Measurements from ENCODE around the gene LMNB1.
A peak's percentile ranks its signal among the peaks of the same experiment; 100 is the strongest.

DNA sequence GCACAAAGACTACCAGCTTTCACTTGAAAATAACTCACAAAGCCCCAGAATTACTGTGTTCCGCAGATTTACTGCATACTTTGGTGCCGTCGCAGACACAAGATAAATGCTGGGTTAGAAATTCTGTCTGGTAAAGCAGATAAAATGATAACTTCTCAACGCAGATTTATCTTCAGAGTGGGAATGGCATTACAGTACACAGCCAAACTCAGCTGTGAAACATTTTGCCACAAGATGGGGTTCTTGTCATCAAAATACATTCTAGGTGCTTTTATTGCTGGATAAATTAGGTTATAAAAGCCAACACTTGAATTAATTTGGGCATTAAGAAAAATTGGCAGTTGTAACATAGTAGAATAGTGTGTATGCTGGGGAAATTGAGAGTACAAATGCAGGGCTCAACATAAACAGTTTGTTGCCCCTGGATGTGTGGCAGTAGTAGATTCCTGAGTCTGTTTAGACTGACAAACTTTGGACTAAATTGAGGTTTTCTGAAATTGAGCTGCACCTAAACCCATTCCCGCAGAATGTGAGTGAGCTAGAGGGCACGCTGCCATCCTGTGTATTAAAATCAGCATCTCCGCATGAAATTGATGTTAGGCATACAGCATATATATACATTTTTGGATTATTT is 61.1 kb downstream of the LMNB1 start:
- TF ChIP-seq, protein P1, sequence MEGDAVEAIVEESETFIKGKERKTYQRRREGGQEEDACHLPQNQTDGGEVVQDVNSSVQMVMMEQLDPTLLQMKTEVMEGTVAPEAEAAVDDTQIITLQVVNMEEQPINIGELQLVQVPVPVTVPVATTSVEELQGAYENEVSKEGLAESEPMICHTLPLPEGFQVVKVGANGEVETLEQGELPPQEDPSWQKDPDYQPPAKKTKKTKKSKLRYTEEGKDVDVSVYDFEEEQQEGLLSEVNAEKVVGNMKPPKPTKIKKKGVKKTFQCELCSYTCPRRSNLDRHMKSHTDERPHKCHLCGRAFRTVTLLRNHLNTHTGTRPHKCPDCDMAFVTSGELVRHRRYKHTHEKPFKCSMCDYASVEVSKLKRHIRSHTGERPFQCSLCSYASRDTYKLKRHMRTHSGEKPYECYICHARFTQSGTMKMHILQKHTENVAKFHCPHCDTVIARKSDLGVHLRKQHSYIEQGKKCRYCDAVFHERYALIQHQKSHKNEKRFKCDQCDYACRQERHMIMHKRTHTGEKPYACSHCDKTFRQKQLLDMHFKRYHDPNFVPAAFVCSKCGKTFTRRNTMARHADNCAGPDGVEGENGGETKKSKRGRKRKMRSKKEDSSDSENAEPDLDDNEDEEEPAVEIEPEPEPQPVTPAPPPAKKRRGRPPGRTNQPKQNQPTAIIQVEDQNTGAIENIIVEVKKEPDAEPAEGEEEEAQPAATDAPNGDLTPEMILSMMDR (IDR thresholded peaks at IDR 0.05): peak; percentile 31 to 76 (median 58)
- TF ChIP-seq POLR2A (IDR thresholded peaks at IDR 0.05): no peak
